Ectodermal cell (in vitro differentiated cells): ENCODE data around the gene LCP2.
"Not testable (repeated sequence)": the region's sequence is repeated elsewhere in the genome, so short reads cannot be mapped to it uniquely, and the experiment has no call there.

Experiments
- H3K27ac ChIP-seq: 2 replicates; pipeline ENCODE4 v1.7.0; 2013; ENCODE audit warnings: mild to moderate bottlenecking, low read depth, low read length; ENCODE audit not compliant: insufficient read depth, poor library complexity, severe bottlenecking
- H3K27me3 ChIP-seq: 2 replicates; pipeline ENCODE4 v1.7.0; 2013; ENCODE audit warnings: mild to moderate bottlenecking, low read length; ENCODE audit not compliant: insufficient read depth, control insufficient read depth, poor library complexity, severe bottlenecking
- H3K36me3 ChIP-seq: one replicate; pipeline ENCODE4 v1.7.0; 2013; ENCODE audit warnings: low read length; ENCODE audit not compliant: control insufficient read depth, insufficient read depth
- H3K4me1 ChIP-seq: one replicate; pipeline ENCODE4 v1.7.0; 2013; ENCODE audit warnings: low read length; ENCODE audit not compliant: control insufficient read depth, insufficient read depth
- H3K4me3 ChIP-seq: 2 replicates; pipeline ENCODE4 v1.7.0; 2013; ENCODE audit warnings: low read depth, low read length, control low read depth; ENCODE audit not compliant: insufficient read depth
- H3K9me3 ChIP-seq: 2 replicates; pipeline ENCODE4 v1.7.0; 2013; ENCODE audit warnings: mild to moderate bottlenecking, low read length, moderate library complexity; ENCODE audit not compliant: control insufficient read depth
- WGBS, 2 experiments: methylation state at CpG; one replicate each; pipeline ENCODE4 v1.1.7; 2013; ENCODE audit warnings: missing lambda C conversion rate in 2 of 2; 5-methylcytosine and 5-hydroxymethylcytosine counted together

LCP2 gene

GRCh38 chr5:170252720-170253350 lies 44.7 kb downstream of the LCP2 start:
- H3K9me3 ChIP-seq: no peaks in the 10 kb centered on the region
- no peaks in the 10 kb centered on the region for H3K27me3 ChIP-seq
- H3K4me1 ChIP-seq: peaks cover 36% of the 10 kb centered on the region
- no peaks in the 10 kb centered on the region for H3K36me3 ChIP-seq
- H3K27ac ChIP-seq: no peak overlapping the region
- WGBS, 2 experiments: 53 to 72% methylated on average over 5 to 6 of the region's 9 CpGs
- no peak overlapping the region for H3K4me3 ChIP-seq

DNA sequence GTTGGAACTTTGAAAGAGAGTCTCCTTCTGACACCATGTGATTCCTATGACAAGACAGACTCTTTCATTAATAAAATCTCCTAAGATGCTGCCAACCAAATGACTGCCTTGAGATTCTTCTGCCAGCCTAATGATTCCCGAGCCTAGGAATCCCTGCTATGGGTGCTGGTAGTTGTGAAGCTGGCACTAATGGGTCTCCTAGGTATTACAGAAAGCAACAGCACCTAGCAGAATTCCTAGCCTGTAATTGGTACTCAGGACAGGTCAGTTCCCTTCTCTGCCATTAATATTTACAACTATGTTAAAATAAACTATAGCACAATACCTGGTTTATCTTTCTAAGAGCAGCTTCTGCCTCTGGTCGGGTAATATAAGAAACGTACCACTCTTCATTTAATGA lies 45.5 kb downstream of the LCP2 start:
- H3K9me3 ChIP-seq: no peaks in the 10 kb centered on the region
- H3K4me3 ChIP-seq: no peak overlapping the region
- no peak overlapping the region for H3K27ac ChIP-seq
- H3K36me3 ChIP-seq: no peaks in the 10 kb centered on the region
- no peaks in the 10 kb centered on the region for H3K27me3 ChIP-seq
- H3K4me1 ChIP-seq: peaks cover 33% of the 10 kb centered on the region
- WGBS, 2 experiments: 71 to 78% methylated on average over 1 of the region's 3 CpGs

- WGBS, 2 experiments: 86 to 87% methylated on average over 2 of the region's 2 CpGs
- Histone ChIP-seq H3K27me3 (no peaks in the 10 kb centered on the region), H3K27ac (no peak overlapping the region), H3K4me1 (peaks cover 26% of the 10 kb centered on the region), H3K9me3 (no peaks in the 10 kb centered on the region), H3K36me3 (no peaks in the 10 kb centered on the region), H3K4me3 (no peak overlapping the region)
Measured at GRCh38 chr5:170251462-170251861, 46.1 kb downstream of the LCP2 start.

DNA sequence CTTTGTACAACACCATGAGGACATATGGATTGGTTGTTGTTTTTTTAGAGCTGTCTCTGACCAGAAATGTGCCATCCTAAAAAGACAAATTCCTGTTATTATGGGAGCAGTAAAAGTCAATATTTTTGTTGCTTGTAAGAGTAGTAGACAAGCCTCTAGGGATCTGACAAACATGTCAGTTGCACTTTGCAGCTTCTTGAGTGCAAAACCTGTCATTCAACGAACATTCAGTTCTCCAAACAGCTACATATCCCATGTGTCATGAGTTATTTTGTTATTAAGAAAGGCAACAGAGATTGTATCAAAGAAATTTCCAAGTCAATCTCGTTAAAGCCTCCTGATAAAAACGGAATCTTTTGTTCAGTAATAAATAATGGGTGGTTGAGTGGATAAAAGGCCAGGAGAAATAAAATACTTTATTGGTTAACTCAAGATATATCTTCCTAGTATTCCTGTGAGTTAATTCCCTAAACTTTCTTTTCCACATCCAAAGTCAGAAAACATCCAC lies 46.7 kb downstream of the LCP2 start:
- Histone ChIP-seq H3K4me1 (peaks cover 22% of the 10 kb centered on the region), H3K27ac (no peak overlapping the region), H3K9me3 (no peaks in the 10 kb centered on the region), H3K27me3 (no peaks in the 10 kb centered on the region), H3K36me3 (no peaks in the 10 kb centered on the region), H3K4me3 (no peak overlapping the region)
- WGBS, 2 experiments: 94% methylated on average over 2 to 3 of the region's 3 CpGs

DNA sequence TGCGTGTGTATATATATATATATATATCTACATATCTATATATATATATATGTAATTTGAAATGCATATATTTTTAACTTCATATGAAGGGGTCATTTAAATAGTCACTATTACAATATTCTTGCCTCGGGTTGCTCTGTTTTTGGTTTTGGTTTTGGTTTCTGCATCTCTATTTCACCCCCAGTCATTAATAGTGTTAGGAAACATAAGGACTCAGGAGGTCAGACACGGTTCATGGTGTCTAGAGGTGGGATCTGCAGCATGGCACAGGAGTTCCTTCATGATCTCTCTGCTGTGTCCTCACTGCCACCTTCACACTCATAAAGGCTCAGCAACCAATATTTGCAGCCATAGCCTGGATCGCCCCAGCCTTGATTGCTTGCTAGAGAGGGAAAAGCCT lies 48.2 kb downstream of the LCP2 start:
- H3K36me3 ChIP-seq: no peaks in the 10 kb centered on the region
- H3K27me3 ChIP-seq: no peaks in the 10 kb centered on the region
- no peak overlapping the region for H3K27ac ChIP-seq
- H3K4me1 ChIP-seq: peaks cover 20% of the 10 kb centered on the region
- H3K4me3 ChIP-seq: no peak overlapping the region
- no peaks in the 10 kb centered on the region for H3K9me3 ChIP-seq
- WGBS, 2 experiments: 94 to 96% methylated on average over 2 to 3 of the region's 4 CpGs

GRCh38 chr5:170248931-170249227 lies 48.7 kb downstream of the LCP2 start:
- not testable (repeated sequence) for H3K4me3 ChIP-seq, H3K36me3 ChIP-seq, H3K9me3 ChIP-seq, H3K27ac ChIP-seq, H3K27me3 ChIP-seq
- 85 to 96% methylated on average over 4 of the region's 4 CpGs for WGBS, 2 experiments
- peaks cover 20% of the 10 kb centered on the region for H3K4me1 ChIP-seq

DNA sequence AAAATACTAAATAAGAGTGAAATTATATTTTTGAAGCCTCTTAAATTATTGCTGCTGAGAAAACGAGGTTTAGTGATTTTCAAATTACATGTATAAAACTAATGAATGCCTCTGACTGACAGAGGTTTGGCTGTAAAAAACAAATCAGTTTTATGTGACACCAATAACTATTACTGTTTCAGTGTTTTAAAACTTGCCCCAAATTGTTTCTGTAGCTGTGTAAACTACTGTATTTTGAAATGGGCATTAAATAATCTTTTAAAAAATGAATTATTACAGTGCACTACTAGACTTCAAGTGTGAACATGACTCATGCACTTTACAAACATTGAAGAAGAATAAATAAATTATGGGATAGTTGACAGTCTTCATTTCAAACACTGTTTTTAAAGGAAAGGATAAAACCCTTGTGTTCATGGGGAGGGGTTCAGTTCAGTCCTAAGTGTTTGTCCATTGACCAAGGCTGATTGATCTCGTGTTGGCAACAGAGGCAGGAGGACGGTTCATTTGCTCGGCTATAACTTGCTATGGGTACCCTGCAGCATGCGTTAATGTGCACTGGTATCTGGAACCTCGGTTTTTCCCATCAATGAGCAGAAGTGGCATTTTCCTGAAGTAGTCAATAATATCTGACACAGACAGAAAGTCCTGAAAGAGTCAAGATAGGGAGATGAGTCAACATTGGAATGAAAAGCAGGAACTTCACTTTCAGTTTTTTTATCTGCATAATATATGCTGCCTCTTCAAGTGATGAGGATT lies 49.2 kb downstream of the LCP2 start:
- Histone ChIP-seq H3K27ac (no peak overlapping the region), H3K27me3 (no peaks in the 10 kb centered on the region), H3K9me3 (no peaks in the 10 kb centered on the region), H3K36me3 (no peaks in the 10 kb centered on the region), H3K4me3 (no peak overlapping the region), H3K4me1 (peaks cover 20% of the 10 kb centered on the region)
- WGBS, 2 experiments: 86 to 93% methylated on average over 5 to 6 of the region's 6 CpGs

DNA sequence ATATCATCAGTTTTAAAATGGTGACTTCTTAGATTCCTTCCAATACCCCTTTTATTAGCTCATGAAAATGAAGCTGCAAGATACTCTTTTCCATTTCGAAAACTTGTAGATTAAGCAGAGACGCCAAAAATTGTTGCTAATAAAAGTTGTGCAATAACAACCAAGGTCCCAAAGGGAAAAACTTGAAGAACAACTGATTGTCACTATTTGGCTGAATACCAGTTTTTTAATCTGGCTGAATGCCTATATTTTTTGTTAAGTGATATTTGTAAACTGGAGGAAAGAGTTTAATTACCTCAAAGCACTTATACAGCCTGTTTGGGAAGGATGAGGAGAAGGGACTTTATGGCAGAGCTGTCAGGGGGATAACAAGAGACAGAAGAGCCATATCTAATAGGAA lies 50.2 kb downstream of the LCP2 start:
- Histone ChIP-seq H3K36me3 (no peaks in the 10 kb centered on the region), H3K27me3 (no peaks in the 10 kb centered on the region), H3K4me3 (no peak overlapping the region), H3K4me1 (peaks cover 11% of the 10 kb centered on the region), H3K27ac (no peak overlapping the region), H3K9me3 (no peaks in the 10 kb centered on the region)
- WGBS, 2 experiments: 96 to 97% methylated on average over 2 of the region's 2 CpGs

DNA sequence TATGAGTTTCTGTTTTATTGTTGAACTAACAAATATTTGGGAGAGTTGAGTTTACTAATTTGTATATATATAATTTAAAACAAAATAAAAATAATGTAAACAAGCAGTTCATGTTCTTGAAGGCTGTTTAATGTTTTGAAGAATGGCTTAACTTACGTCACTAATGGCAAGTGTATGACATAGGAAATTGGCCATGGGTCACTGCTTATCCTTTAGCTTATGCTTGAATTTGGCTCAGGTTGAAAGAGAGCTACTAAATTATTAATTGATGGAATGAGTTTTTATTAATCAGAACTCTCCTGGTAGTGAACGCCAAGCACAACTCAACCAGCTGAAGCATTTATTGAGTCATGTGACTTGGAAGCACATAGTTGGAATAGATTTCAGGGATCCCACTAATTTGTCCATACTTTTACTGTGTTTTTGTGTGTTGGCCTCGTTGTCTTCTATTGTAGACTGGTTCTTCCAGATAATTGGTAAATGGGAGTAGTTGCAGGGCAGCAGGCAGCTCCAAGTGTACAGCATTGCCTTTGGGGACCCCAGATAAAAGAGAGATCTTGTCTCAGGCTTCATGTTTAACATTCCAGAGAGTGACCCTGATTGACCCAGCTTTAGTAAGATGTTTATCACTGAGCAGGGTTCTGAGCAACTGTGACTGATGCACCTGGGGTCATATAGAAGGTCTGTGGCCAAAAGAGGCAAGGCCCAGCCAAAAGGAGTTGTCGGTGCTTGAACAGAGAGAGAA lies 51.3 kb downstream of the LCP2 start:
- Histone ChIP-seq H3K36me3 (no peaks in the 10 kb centered on the region), H3K27me3 (no peaks in the 10 kb centered on the region), H3K4me1 (peaks cover 4% of the 10 kb centered on the region), H3K4me3 (no peak overlapping the region), H3K27ac (no peak overlapping the region), H3K9me3 (no peaks in the 10 kb centered on the region)
- WGBS, 2 experiments: 95 to 96% methylated on average over 4 of the region's 4 CpGs

- not testable (repeated sequence) for H3K4me1 ChIP-seq, H3K27me3 ChIP-seq, H3K36me3 ChIP-seq, H3K27ac ChIP-seq, H3K9me3 ChIP-seq
- WGBS, 2 experiments: 65 to 68% methylated on average over 16 to 18 of the region's 23 CpGs
- peak overlapping the region; percentile 6 for H3K4me3 ChIP-seq
Measured at GRCh38 chr5:170245436-170245835, 52.1 kb downstream of the LCP2 start.
